GM18909 (cell line): Measurements from ENCODE around the gene ZNF710.

Experiments
- ATAC-seq: cut with Tn5 transposase; IDR thresholded peaks from one replicate; pipeline ENCODE4 v1.9.1; 2021; ENCODE audit warnings: mild to moderate bottlenecking; ENCODE audit not compliant: unreplicated experiment, poor library complexity

The ZNF710 gene

DNA sequence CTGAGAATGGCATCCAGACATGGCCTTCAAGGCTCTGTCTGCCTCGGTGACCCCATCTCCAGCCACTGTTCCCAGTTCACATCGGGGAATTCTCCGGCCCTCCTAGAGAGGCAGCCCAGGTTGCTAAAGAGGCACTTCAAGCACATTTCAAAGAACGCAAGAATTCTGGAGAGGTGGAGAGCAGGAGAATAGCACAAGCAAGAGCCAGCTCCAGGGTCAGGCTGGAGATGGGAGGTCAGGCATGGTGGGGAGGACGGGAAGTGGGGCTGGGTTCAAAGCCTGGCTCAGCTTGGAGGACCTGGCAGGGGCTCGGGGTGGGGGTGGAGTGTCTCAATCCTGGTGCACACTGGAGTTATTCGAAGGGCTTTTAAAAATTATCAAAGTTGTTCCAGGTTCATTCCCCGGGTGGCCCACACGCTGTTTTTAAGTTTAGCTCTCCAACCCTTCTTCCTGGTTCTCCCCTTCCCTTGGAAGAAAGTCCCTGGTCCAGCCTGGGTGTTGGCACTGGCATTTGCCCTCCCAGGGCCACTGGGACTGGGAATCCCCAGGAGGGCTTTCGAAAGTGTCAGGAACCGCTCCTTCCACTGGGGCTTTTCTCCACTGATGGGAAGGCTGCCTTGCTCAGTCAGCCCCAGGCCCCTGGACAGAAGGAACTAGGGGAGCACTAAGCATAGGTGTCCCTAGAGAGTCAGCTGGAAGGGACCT, 35.8 kb downstream of the ZNF710 start:
- ATAC-seq = no peak

DNA sequence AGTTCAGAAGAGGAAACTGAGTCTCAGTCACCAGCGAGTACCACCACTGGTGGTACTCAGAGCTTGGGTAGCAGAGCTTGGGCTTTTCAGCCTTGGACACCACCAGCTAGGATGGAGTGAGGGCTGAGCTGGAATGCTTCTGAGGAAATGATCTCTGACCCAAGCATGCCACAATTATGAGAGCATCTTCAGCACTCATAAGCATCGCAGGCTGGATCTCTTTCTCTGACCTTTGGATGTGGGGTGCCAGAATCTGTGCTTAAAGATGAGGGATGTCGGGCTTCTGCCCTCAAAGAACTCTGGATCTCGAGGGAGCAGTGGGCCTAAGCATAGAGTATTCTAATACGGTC, 36.4 kb downstream of the ZNF710 start:
- ATAC-seq = no peak

DNA sequence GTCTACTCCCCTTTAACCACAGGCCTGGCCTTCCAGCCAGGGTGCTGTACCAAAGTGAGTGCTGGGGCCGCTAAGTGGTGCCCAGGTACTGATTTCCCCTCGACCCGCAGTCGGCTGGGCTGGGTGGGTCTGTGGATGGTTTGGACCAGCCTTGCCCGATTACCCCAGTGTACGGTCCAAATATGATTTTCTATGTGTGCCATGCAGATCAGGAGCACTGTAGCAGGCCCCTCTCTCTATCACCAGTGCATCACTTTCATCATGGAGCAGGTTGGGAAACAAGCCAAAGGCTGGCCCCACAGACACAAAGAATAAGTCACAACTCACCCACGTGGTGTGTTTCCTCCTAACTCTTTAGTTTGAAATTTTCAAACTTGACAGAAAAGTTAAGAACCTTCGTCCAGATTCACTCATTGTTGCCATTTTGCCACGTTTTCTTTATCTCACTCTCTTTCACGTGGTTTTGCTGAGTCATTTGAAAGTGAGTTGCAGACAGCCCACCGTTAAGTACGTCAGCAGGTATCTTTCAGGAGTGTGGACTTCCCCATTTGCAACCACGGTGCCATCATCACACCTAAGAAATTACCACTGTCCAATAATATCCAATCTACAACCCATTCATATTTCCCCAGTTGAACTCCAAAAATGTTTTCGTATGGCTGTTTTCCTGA, 37.0 kb downstream of the ZNF710 start:
- ATAC-seq = peak; percentile 60

DNA sequence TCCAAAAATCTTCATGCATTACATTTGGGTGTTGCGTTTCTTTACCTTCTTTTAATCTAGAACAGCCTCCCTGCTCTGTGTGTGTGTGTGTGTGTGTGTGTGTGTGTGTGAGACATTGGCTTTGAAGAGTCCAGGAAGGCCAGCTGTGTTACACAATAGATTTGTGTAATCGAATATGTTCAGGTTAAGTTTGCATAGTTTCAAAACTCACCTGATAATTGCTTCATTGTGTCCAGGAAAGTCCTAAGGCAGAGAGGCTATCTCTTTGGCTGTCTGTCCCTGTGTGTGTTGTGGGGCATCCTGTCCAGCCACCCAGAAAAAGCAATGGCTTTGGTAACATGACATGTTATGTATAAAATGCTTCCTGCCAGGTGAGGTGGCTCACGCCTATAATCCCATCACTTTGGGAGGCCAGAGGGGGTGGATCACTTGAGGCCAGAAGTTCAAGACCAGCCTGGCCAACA, 37.5 kb downstream of the ZNF710 start:
- no peak for ATAC-seq

DNA sequence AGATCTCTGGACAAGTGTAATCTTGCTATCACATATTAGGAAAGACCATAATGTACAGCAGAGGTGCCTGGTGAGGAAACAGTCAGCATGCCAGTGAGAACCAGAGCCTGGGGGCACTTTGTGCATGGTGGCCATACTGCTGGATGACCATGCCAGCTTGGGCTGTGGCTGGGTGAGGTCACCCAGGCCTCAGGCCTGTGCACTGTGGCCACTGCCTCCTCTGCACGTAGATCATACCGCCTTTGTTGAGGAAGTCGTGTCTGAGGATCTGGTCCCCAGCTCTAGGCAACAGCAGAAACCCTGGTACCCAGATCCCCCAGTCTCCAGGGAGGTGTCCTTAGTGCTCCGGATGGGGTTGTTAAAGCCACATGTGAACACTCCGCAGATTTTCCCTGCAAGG, 38.9 kb downstream of the ZNF710 start:
- no peak for ATAC-seq

DNA sequence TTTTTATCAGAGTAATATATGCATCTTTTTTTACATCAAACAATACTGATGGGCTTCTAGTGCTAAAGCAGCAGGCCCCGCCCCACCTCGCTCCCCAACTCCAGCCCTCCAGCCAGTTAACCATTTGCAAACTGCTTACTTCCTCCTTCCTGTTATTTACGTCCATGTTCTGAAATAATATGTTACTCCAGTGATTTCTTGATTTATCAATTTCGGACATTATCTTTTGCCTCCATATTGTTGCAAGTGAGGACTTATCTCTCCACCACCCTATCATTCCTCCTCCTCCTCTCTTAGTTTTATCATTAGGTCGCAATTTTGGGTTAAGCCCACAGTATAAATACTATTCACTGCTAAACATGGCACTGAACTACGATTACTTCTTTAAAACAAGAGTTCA, 39.5 kb downstream of the ZNF710 start:
- no peak for ATAC-seq

DNA sequence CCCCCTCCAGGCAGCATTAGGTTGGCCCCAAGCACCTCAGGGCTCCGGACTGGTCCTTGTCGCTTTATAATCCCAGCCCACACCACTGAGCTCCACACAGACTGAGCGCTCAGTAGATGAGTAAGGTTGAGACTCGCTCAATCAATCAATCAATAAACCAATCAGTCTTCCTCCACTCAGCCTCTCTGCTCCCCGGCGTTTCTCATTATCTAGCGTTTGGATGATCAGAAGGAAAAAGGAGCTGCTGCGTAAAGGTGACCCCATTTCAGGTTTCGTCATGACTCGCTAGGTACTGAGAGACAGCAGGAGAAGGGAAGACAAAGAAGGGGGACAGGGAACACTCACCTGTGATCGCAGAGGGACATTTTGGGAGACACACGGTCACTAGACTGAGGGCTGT, 41.2 kb downstream of the ZNF710 start:
- no peak for ATAC-seq

DNA sequence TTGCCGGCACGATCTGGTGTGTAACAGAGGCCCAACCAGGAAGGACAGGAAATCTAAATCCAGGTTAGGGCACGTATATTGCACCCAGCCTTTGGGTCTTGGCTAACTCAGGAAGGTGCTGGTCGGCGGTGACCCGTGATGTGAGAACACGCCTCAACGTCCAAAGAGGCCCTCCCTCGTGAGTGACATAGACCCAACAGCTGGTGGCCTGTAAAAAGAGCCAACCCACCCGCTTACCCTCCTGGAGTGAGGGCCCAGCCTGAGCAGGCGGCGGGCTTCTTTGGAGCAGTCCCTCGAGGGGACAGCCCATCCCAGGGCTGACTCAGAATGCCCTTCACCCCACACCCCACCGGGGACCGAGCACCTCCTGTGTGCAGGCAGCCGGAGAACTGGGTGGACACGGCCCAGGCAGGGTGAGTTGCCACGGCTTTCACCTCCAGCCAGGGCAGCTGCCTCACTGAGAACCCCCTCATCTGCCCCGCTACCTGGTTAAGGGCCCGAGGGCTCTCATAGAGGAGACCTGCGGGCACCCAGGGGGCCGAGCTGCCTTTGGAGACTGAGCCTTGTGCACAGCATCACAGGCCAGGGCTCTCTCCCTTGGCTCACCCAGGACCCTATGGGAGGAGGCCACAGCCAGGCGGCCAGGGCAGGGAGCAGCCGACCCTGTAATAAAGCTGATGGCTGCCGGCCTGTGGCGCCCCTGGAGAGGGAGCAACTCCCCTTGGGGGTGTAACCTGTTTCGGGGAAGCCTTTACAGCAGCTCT, 41.8 kb downstream of the ZNF710 start:
- ATAC-seq = no peak

DNA sequence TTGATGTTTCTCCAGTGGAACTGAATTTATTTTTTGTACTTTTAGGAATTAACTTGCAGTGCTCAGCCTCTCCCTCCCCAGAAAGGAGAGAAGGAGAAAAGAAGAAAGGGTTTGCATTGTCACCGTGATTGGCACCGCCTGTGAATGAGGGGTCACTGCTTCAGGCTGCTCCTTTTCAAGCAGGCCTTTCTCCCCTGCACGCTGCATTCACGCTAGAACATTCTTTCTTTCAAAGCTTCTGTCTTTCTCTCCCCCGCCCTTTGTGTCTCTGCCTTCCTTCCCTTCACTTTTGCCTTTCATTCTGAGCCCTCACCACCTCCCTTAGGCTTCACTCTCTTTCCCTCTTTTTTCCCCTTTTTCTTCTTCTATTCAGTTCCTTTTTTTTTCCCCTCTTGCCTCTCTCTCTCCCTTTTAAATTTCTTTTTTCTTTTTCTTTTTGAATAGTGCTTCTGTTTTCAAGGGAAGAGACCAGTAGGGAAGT, 42.4 kb downstream of the ZNF710 start:
- no peak for ATAC-seq

DNA sequence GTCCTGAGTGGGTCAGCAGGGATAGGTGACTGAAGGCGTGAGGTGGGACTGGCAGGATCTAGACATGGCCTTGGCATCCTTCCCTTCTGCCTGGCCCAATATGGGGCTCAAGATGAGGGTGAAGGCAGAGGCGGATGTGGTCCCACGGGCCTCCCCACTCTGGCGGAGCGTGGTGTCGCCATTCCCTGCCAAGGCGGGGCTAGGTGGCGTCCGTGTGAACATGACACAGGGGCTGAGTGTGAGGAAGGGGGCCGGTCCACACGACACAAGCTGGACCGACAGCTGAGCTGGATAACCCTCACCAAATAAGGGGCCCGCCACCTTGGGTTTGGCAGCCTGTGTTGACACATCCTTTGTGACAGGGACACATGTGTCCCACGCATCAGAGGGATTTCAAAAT, 43.1 kb downstream of the ZNF710 start:
- ATAC-seq = no peak

DNA sequence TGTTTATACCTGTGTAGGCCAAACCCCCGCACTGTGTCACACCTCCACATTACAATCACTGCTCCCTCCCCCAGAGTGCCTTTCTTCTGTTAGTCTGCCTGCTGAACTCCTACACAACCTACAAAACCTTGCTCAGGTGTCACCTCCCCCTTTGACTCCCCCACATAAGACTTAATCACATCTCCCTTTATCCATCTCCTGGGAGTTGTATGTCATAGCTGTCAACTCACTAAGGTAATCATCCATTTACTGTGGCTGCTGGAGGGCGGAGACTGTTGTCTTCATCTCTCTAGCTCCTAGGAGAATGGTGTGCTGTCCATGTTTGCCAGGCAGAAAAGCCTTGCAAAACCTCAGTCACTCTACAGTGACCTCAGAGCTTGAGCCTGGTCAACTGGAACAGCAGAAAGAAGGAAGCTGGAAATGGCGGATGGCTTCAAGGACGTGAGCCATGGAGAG, 43.8 kb downstream of the ZNF710 start:
- ATAC-seq = no peak

DNA sequence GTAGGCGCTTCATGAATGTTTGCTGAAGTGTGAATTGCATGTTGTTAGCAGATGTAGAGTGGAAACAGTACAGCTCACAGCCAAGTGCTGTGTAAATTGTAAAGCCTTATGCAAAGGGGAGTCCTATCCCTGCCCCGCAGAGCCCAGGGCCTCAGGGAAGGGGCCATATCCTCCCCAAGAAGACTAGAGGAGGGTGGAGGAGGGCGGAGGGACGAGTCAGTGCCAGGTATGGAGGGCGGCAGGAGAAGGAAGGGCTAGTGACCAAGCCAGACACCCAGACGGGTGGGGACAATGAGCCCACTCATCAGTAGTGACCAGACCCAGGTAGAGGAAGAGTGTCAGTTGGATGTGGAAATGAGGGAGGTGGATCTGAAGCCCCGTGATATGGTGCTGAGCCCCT, 45.2 kb downstream of the ZNF710 start:
- no peak for ATAC-seq

DNA sequence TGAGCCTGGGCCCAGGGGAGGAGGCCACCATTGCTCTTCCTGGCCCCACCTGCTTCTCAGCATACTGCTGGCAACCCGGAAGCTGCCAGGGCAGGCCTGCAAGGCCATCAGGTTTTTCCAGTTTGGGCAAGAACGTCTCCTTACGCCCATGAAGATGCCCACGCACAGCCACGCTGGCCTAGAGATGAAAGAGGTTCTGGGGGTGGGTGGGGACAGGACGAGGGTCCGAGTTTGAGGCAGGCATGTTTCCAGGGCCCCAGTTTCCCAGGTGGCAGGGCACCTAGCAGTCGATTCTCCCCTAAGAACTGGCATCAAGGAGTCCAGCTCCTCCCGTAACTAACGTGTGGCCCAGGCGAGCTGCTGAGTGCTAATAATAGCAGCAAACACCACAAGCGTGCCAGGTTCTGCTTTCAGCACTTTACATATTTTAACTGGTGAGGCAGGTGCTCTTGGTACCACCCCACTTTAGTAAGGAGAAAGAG, 45.8 kb downstream of the ZNF710 start:
- ATAC-seq = peak; percentile 63

DNA sequence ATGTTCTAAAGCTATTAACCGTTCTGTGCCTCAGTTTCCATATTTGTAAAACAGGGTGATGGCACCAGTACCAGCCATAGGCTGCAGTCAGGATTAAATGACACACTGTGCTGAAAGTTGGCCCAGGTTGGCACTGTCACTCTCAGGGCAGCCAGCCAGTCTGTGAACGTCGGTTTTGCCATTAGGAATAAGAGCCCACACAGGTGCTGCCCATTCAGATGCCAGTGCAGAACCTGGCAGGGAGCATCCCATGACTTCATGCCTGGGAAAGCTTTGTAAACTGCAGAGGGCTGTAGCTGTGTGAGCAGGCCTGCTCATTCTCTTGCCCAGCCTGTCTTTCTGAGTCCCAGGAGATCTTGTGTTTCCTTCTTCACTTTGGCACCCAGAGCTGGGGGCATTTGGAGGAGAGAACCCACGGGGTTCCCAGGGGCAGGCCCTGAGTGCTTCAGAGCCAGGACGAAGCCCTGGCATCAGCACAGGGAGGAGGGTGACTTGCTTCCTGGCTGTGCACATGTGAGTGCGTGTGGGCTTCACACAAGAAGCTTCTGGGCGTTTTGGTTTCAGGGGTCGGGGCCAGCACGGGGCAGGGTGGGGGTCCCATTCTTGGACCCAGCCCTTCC, 46.9 kb downstream of the ZNF710 start:
- no peak for ATAC-seq

DNA sequence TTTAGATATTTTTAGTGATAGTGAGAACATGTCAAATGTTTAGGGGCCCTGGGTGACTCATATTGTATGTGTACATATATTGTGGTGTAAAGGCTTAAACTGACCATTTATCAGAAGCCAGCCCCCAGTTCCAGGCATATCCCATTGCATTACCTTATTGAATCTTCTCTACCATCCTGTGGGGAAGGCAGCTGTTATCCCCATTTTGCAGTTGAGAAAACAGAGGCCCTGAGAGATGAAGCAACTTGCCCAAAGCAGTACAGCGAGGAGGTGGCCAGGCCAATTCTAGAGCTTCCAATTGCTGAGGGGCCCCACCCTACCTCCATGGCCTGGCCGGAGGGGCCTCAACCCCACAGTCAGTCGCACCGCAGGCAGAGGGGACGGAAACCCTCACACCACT, 47.9 kb downstream of the ZNF710 start:
- ATAC-seq = no peak

DNA sequence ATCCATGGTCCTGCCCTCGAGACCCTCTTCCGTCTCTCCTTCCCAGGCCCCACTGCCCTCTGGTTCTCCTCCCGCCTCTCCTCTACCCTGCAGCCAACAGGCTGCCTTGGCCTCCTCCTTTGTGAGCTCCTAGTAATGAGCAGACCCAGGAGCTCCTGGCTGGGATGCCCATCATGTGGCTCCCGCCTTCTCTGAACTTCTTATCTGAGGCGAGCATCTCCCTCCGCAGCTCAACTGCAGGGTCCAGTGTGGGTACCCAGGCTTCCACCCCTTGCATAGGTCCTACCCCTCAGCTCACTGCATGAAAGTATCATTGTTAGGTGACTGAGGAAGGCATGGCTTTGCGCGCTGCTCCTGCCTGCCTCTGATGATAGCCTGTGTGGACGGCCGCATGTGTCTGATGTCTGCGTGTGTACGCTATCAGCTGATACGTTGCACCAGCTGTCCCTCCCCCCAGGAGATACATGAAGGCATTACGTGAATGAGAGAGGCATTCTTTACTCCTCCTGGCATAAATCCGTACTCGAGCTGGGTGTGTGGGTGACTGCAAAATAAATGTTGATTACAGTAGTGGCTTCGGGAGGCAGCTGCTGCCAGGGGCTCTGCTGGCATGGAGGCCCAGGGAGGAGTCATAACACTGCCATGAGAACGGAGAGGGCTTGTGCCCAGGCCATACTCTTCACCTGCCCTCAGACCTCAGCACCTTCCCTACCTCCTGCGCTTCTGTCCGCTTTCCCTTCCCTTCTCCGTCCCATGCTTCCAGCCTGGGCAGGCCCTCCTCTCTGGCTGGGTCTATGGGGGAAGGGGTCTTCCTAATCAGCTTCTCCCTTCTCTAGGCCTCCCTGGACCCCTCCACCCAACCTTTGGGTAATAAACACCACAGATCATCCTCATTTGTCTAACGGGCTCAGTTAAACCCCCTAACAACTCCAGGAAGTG, 48.8 kb downstream of the ZNF710 start:
- no peak for ATAC-seq

DNA sequence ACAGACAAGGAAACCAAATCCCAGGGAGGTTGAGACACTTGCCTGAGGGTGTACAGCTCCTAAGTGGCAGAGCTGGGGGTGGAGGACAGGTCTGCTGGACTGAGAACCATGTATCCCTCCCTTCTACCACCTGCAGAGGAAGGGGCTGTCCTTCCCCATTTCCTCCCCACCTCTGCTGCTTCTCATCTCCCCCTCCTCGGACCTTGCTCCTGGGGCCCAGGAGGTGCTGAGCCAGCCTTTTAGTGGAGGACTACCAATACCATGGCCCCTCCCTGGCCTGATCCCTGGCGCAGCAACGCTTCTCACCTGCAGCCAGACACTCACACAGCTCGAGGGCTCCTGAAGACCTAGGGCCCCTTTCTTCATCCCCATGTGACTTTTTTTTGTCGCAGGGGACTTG, 50.8 kb downstream of the ZNF710 start:
- no peak for ATAC-seq

DNA sequence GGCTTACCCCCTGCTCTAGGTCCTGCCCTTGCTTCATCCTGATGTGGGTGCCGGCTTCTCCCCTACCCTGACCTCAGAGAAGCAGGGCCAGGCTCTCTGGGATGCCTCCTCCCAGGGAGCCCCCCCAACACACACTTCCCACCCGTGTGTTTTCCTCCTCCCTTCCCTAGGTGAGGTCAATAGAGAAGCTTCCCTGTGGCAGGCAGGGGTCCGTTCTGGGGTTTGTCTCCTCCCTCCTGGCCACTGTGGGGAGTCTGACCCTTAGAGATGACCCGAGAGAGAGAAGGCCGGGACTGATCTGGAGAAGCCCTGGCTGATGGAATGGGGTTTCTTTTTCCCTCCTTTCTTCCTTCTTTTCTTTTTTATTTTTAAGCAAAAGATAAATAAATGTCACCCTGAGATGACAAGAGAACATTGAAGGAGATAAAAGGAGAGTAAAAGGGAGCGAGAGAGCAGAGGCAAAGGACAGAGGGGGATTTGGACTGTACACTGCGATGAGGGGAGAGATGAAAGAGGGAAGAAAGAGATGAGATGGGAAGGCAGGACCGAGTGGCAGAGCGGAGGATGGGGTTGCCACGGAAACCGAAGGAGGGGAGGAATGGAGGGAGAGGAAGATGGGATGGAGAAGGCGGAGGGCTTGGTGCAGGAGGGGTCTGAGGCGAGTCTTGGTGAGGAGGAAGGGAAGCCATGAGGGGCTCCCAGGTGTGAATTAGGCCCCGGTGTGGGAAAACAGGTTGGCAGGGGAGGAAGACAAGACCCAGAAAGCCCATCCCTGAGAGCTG, 52.8 kb downstream of the ZNF710 start:
- no peak for ATAC-seq

DNA sequence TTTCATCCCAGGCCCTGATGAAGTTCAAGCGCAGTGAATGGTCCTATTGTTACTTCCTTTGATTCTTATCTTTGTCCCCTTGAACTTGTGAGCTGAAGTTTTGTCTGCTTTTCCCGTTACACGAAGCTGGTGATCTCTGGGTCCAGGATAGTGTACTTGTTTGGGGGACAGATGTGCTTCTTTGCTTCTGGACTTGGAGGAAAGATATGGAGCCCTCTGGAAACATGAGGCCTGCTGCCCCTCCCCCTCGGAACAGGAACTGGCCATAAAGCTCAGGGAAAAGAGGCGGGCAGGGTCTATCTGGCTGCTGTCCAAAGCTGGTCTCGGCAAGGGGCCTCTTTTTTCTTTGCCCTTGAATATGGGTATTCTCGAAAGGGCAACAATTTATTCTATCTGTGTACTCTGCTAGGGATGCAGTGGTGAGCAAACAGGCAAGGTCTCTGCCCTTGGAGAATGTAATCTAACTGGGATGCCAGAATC, 53.5 kb downstream of the ZNF710 start:
- ATAC-seq = no peak
